Endothelial cell of umbilical vein (primary cell): ENCODE data around the gene ZKSCAN3. TPM values are rescaled to one million over a fixed set of nuclear protein-coding genes. Genes with fewer than 3 reads are reported as not detected.

ENCODE experiments used
- BruUV-seq: library from RNA; stranded (reverse); fragments of 400-500 nt; replicated peaks from 2 replicates; lab custom pipeline; 2021; lab: Mats Ljungman, UMichigan
- CTCF ChIA-PET: fragments of 300-600, 350-600 bp; sonication (Branson Sonifier 250); formaldehyde crosslinking; loops from one replicate; lab custom pipeline; 2021; ENCODE audit warnings: antibody characterized with exemption, inconsistent platforms; lab: Charles Lee
- POLR2A ChIA-PET: fragments of 300-600, 350-600 bp; sonication (Branson Sonifier 250); formaldehyde crosslinking; loops from one replicate; lab custom pipeline; 2021; ENCODE audit warnings: antibody characterized with exemption, inconsistent platforms; lab: Charles Lee
- DNase-seq: peaks from one replicate; pipeline ENCODE4 v3.0.0-alpha.2; 2011; ENCODE audit warnings: low read depth, low spot score
- FAIRE-seq: peaks from 2 replicates; lab custom pipeline; 2011; peaks lifted over from hg19 to GRCh38; lab: Jason Lieb, UNC
- H2AFZ ChIP-seq: 2 replicates; pipeline ENCODE4 v1.6.0; 2012; ENCODE audit warnings: low read depth, low read length, control low read depth, inconsistent platforms
- H3K27ac ChIP-seq: 2 replicates; pipeline ENCODE4 v1.5.1; 2011; ENCODE audit warnings: low read depth, mild to moderate bottlenecking, control low read depth, low read length, moderate library complexity; ENCODE audit not compliant: insufficient read depth
- H3K27me3 ChIP-seq, 2 experiments: 2 replicates each; pipeline versions ENCODE4 v1.6.0 to v1.6.1; 2011; ENCODE audit warnings: low read length in 2 of 2, mixed read lengths in 1 of 2; ENCODE audit not compliant: control insufficient read depth in 2 of 2, insufficient read depth in 2 of 2
- H3K36me3 ChIP-seq, 2 experiments: 2 replicates in 1 of 2; 3 replicates in 1 of 2; pipeline ENCODE4 v1.5.1; 2011; ENCODE audit warnings: low read length in 2 of 2, mild to moderate bottlenecking in 1 of 2, moderate library complexity in 1 of 2; ENCODE audit not compliant: control insufficient read depth in 2 of 2, insufficient read depth in 2 of 2; ENCODE audit errors: extremely low read depth in 1 of 2
- H3K4me1 ChIP-seq: 3 replicates; pipeline ENCODE4 v1.5.1; 2011; ENCODE audit warnings: mild to moderate bottlenecking, low read length; ENCODE audit not compliant: control insufficient read depth, insufficient read depth; ENCODE audit errors: extremely low read depth
- H3K4me2 ChIP-seq: 2 replicates; pipeline ENCODE4 v1.6.1; 2011; ENCODE audit warnings: low read length, control low read depth, mixed read lengths; ENCODE audit not compliant: insufficient read depth
- H3K4me3 ChIP-seq, 3 experiments: fragments of 200-600 bp in 1 of 3; sonication (generic), shearing (Covaris generic) in 1 of 3; replicated peaks in 1 of 3; 2 replicates each; pipeline ENCODE4 v1.5.1; 2011 to 2016; ENCODE audit warnings: control low read depth in 3 of 3, low read length in 3 of 3, mild to moderate bottlenecking in 2 of 3, inconsistent platforms in 1 of 3, low read depth in 1 of 3, moderate library complexity in 1 of 3; ENCODE audit not compliant: insufficient read depth in 1 of 3
- H3K79me2 ChIP-seq: 2 replicates; pipeline ENCODE4 v1.6.0; 2012; ENCODE audit warnings: low read length, inconsistent platforms; ENCODE audit not compliant: control insufficient read depth, insufficient read depth
- H3K9ac ChIP-seq: replicated peaks from 2 replicates; pipeline ENCODE3; 2011; ENCODE audit warnings: low read length, control low read depth; ENCODE audit not compliant: insufficient read depth; ENCODE audit errors: extremely low read depth
- H3K9me1 ChIP-seq: replicated peaks from 3 replicates; pipeline ENCODE4 v1.6.0; 2011; ENCODE audit warnings: mild to moderate bottlenecking, low read length; ENCODE audit not compliant: control insufficient read depth, insufficient read depth; ENCODE audit errors: extremely low read depth
- H3K9me3 ChIP-seq: replicated peaks from 2 replicates; pipeline ENCODE4 v1.5.1; 2012; ENCODE audit warnings: low read length, inconsistent platforms; ENCODE audit not compliant: control insufficient read depth, insufficient read depth
- H4K20me1 ChIP-seq: replicated peaks from 2 replicates; pipeline ENCODE3; 2011; ENCODE audit warnings: mild to moderate bottlenecking, low read length; ENCODE audit not compliant: control insufficient read depth, insufficient read depth; ENCODE audit errors: extremely low read depth
- CTCF ChIP-seq, 2 donors: IDR thresholded peaks; 1 replicate in 1 of 2; 2 replicates in 1 of 2; pipeline ENCODE4 v1.5.1; 2011; ENCODE audit warnings: low read length in 2 of 2, mild to moderate bottlenecking in 2 of 2, moderate library complexity in 2 of 2, control low read depth in 1 of 2, inconsistent platforms in 1 of 2, low read depth in 1 of 2; ENCODE audit not compliant: insufficient read depth in 1 of 2; ENCODE audit errors: extremely low read depth in 1 of 2
- EZH2 ChIP-seq: IDR thresholded peaks from 2 replicates; pipeline ENCODE4 v1.6.1; 2012; ENCODE audit warnings: borderline replicate concordance, low read depth, mild to moderate bottlenecking, moderate library complexity, low read length, inconsistent platforms; ENCODE audit not compliant: severe bottlenecking
- FOS ChIP-seq: IDR thresholded peaks from 2 replicates; pipeline ENCODE4 v1.6.1; 2011; ENCODE audit warnings: mild to moderate bottlenecking, low read length, moderate library complexity, borderline replicate concordance; ENCODE audit not compliant: insufficient read depth
- GATA2 ChIP-seq: IDR thresholded peaks from 2 replicates; pipeline ENCODE4 v1.7.0; 2011; ENCODE audit warnings: low read depth, mild to moderate bottlenecking, moderate library complexity, mixed read lengths, low read length; ENCODE audit not compliant: insufficient read length, insufficient read depth
- JUN ChIP-seq: IDR thresholded peaks from 2 replicates; pipeline ENCODE4 v1.6.1; 2011; ENCODE audit warnings: borderline replicate concordance, low read depth; ENCODE audit not compliant: insufficient read length, insufficient read depth
- MYC ChIP-seq: IDR thresholded peaks from one replicate; pipeline ENCODE4 v1.6.1; 2011; ENCODE audit warnings: mild to moderate bottlenecking, low read depth, low read length
- POLR2A ChIP-seq: IDR thresholded peaks from 2 replicates; pipeline ENCODE4 v1.6.1; 2012; ENCODE audit warnings: low read depth, mild to moderate bottlenecking, control low read depth, low read length
- POLR2AphosphoS5 ChIP-seq: IDR thresholded peaks from 2 replicates; pipeline ENCODE4 v1.6.1; 2012; ENCODE audit warnings: low read depth, mild to moderate bottlenecking, control low read depth, low read length, moderate library complexity; ENCODE audit not compliant: insufficient read depth
- dilution Hi-C: fragments of 300-500 bp; cut with MboI; formaldehyde crosslinking; loops from one replicate; pipeline ENCODE4 v1.15.0; 2019; ENCODE audit warnings: low sequenced_read_pairs; ENCODE audit not compliant: extremely low pct_ligation_motif_present
- intact Hi-C: fragments of 100-400 bp; cut with micrococcal nuclease; formaldehyde crosslinking; loops from one replicate; pipeline ENCODE4 v1.10.0; 2022
- polyA plus RNA-seq, 4 experiments: library from polyadenylated mRNA; depleted of rRNA in 3 of 4; stranded (reverse) in 3 of 4; unstranded in 1 of 4; fragments of >200 nt; gene quantifications; 2 replicates each; pipeline versions ENCODE4 v1.2.1 to v1.2.3, GENCODE V29; 2011 to 2012; ENCODE audit warnings: missing spikeins in 1 of 4
- total RNA-seq: library from RNA; stranded (reverse); gene quantifications from 2 replicates; pipeline ENCODE4 v1.2.3, GENCODE V29; 2021
- TF ChIP-seq, protein P1 (sequence below): IDR thresholded peaks from 2 replicates; pipeline ENCODE4 v1.6.1; 2011; ENCODE audit not compliant: insufficient read depth, insufficient read length

Gene ZKSCAN3
- total and polyA plus RNA-seq, 2 donors (not counting 3 experiments of a cell fraction or from before 2014, with no cell fraction given) = 2.5 to 6.9 TPM

DNA sequence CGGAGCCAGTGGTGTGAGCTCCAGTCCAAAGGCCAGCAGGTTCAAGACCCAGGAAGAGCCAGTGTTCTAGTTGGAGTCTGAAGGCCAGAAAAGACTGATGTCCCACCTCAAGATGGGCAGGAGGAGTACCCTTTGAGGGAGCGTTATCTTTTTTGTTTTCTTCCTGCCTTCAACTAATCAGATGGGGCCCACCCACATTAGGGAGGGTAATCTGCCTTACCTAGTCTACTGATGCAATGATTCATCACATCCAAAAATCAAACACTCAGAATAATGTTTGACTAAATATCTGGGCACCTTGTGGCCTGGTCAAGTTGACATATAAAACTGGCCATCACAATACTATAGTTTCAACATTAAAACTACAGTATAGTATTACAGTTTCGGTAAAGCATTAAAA, 19.7 kb downstream of the ZKSCAN3 start:
- TF ChIP-seq, protein P1, sequence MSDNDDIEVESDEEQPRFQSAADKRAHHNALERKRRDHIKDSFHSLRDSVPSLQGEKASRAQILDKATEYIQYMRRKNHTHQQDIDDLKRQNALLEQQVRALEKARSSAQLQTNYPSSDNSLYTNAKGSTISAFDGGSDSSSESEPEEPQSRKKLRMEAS = no peak
- TF ChIP-seq MYC (no peak), POLR2AphosphoS5 (no peak), EZH2 (no peak), JUN (no peak), FOS (no peak), POLR2A (no peak), GATA2 (no peak), CTCF (IDR thresholded peaks at IDR 0.05; ENCODE audit: extremely low read depth in 1 of 2, insufficient read depth in 1 of 2, low read depth in 1 of 2, low read length in 2 of 2) (no peak)
- CTCF ChIA-PET = no interaction called here
- BruUV-seq = no TSS peak
- H3K9ac ChIP-seq = no peak overlapping the region
- intact Hi-C loops (no loop called here), dilution Hi-C loops (no loop called here)
- H3K27me3 ChIP-seq = no peaks in the 10 kb centered on the region
- no peaks in the 10 kb centered on the region for H3K9me1 ChIP-seq
- H4K20me1 ChIP-seq = no peaks in the 10 kb centered on the region
- H3K27ac ChIP-seq = no peak overlapping the region
- H3K9me3 ChIP-seq = no peaks in the 10 kb centered on the region
- no peaks in the 10 kb centered on the region for H3K79me2 ChIP-seq
- H2AFZ ChIP-seq = no peak overlapping the region
- POLR2A ChIA-PET = no interaction called here
- no peaks in the 10 kb centered on the region for H3K4me1 ChIP-seq
- no peak for DNase-seq
- no peak overlapping the region for H3K4me3 ChIP-seq
- H3K4me2 ChIP-seq = no peak overlapping the region
- FAIRE-seq = no peak
- peaks cover 7% of the 10 kb centered on the region in 2 experiments for H3K36me3 ChIP-seq
